Measurements from ENCODE around the gene BMI1. TPM values are rescaled to one million over a fixed set of nuclear protein-coding genes. Genes with fewer than 3 reads are reported as not detected.

The BMI1 gene
- total RNA-seq, 1 experiment from 2014 or later: 3.4 TPM

GRCh38 chr10:22294694-22295093 lies 26.2 kb upstream of the BMI1 start (continued):
- TF ChIP-seq AFF4 (CRISPR knock-in tag; IDR thresholded peaks at IDR 0.05; ENCODE audit: borderline replicate concordance) (no peak), HMGA2 (CRISPR knock-in tag; IDR thresholded peaks at IDR 0.05) (no peak), CTCF (IDR thresholded peaks at IDR 0.05) (no peak), ZBTB43 (CRISPR knock-in tag; IDR thresholded peaks at IDR 0.05) (no peak)

GRCh38 chr10:22301193-22301592 lies 19.7 kb upstream of the BMI1 start:
- Mint-ChIP-seq H3K9me3 (peaks cover 11% of the 10 kb centered on the region), H3K4me1 (no peaks in the 10 kb centered on the region), H3K4me3 (no peak overlapping the region), H3K27ac (no peak overlapping the region), H3K36me3 (no peaks in the 10 kb centered on the region), H3K27me3 (ENCODE audit: low read depth) (no peaks in the 10 kb centered on the region)
- CTCF ChIA-PET: no interaction called here
- DNase-seq (ENCODE audit: low spot score): no peak
- POLR2A ChIA-PET: no interaction called here
- TF ChIP-seq ATF1 (CRISPR knock-in tag; IDR thresholded peaks at IDR 0.05) (no peak), NR3C1 (CRISPR knock-in tag; conservative IDR thresholded peaks at IDR 0.05; ENCODE audit: low read depth) (no peak), ZNF281 (CRISPR knock-in tag; IDR thresholded peaks at IDR 0.05) (no peak), ZNF512 (CRISPR knock-in tag; IDR thresholded peaks at IDR 0.05; ENCODE audit: borderline replicate concordance) (no peak), ATF3 (CRISPR knock-in tag; conservative IDR thresholded peaks at IDR 0.05) (no peak), ZNF671 (CRISPR knock-in tag; IDR thresholded peaks at IDR 0.05) (no peak), GTF2I (CRISPR knock-in tag; conservative IDR thresholded peaks at IDR 0.05) (no peak), ARID4B (CRISPR knock-in tag; IDR thresholded peaks at IDR 0.05; ENCODE audit: borderline replicate concordance) (no peak), ZNF263 (CRISPR knock-in tag; IDR thresholded peaks at IDR 0.05; ENCODE audit: low read depth) (no peak)
- peak; percentile 64 for ATAC-seq
